H1 (cell line): ENCODE measurements around the gene NHERF2. TPM values are rescaled to one million over a fixed set of nuclear protein-coding genes. Genes with fewer than 3 reads are reported as not detected.

Source experiments
- CBX8 ChIP-seq: fragments of 300-800, 300-1000 bp; sonication (generic); IDR thresholded peaks from 2 replicates; pipeline ENCODE4 v1.7.1; 2016; ENCODE audit warnings: low read depth, low read length, borderline replicate concordance
- MAFK ChIP-seq: IDR thresholded peaks from 2 replicates; pipeline ENCODE4 v1.6.1; 2012; ENCODE audit warnings: low read depth, mild to moderate bottlenecking, improper control_type of control experiment, low read length
- RBBP5 ChIP-seq: IDR thresholded peaks from 2 replicates; pipeline ENCODE4 v1.7.1; 2012; ENCODE audit warnings: low read depth, mild to moderate bottlenecking, inconsistent platforms, low read length, moderate library complexity, borderline replicate concordance
- SAP30 ChIP-seq: fragments of 300-600 bp; sonication (generic); IDR thresholded peaks from 2 replicates; pipeline ENCODE4 v1.7.1; 2012; ENCODE audit warnings: low read length, moderate library complexity, mild to moderate bottlenecking, inconsistent platforms; ENCODE audit not compliant: insufficient read depth, insufficient replicate concordance
- polyA plus RNA-seq, 7 experiments: library from polyadenylated mRNA; depleted of rRNA in 3 of 7; stranded (reverse) in 5 of 7; unstranded in 2 of 7; fragments of >200 nt in 5 of 7; fragments of 200-250 nt in 2 of 7; gene quantifications; 1 replicate in 5 of 7; 2 replicates in 1 of 7; 4 replicates in 1 of 7; pipeline versions ENCODE4 v1.2.1 to v1.2.3, GENCODE V29; 2011 to 2013; ENCODE audit warnings: missing spikeins in 2 of 7, mixed read lengths in 2 of 7
- total RNA-seq: library from RNA; stranded (reverse); fragmentation: NEBNext Ultra II Directional; extraction: Animal tissue kit (Norgen Biotek cat#: 25700); gene quantifications from 2 replicates; pipeline ENCODE4 v1.2.1, GENCODE V29; 2021

NHERF2 gene
- total and polyA plus RNA-seq, 2 of the 8 experiments (the other 6 are each of a cell fraction or from before 2014, with no cell fraction given) = 13.9 to 19.3 TPM

DNA sequence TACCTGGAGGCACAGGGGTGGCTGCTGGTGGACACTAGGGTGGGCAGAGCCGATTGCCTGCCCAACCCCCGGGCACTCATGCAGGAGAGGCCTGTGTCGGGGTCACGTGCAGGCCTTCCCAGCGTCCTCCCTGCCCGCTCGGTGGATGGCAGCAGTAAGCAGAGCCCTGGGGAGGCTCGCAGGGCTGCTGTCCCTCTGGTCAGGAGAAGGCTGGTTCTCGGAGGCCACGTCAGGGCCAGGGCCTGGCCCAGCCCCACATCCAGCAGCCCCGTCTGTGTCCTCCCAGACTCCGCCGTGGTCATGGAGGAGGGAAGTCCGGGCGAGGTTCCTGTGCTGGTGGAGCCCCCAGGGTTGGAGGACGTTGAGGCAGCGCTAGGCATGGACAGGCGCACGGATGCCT is 56.7 kb downstream of the NHERF2 start (continued):
- TF ChIP-seq SAP30 (no peak), MAFK (no peak), CBX8 (no peak), RBBP5 (no peak)
